Tibial artery (tissue), 4 donors: ENCODE data around the gene SMCHD1.

Source experiments
- DNase-seq, 2 donors: peaks; one replicate each; pipeline ENCODE4 v3.0.0-alpha.2; 2019
- H3K27ac ChIP-seq, 2 donors: fragments of 200-600 bp; sonication (generic) in 1 of 2; 1 replicate in 1 of 2; 2 replicates in 1 of 2; pipeline ENCODE4 v1.5.1; 2018 to 2019; ENCODE audit warnings: mild to moderate bottlenecking in 1 of 2
- H3K27me3 ChIP-seq, 2 donors: fragments of 200-600 bp; sonication (generic) in 1 of 2; one replicate each; pipeline versions ENCODE4 v1.5.1 to v1.6.0; 2016 to 2019
- H3K36me3 ChIP-seq, 3 donors: fragments of 200-600 bp; sonication (generic) in 2 of 3; one replicate each; pipeline ENCODE4 v1.5.1; 2016 to 2019; ENCODE audit warnings: mild to moderate bottlenecking in 2 of 3
- H3K4me1 ChIP-seq, 4 donors: fragments of 200-600 bp; sonication (generic) in 2 of 4; 1 replicate in 3 of 4; 2 replicates in 1 of 4; pipeline ENCODE4 v1.5.1; 2016 to 2019
- H3K4me3 ChIP-seq, 2 donors: fragments of 200-600 bp; sonication (generic) in 1 of 2; 1 replicate in 1 of 2; 2 replicates in 1 of 2; pipeline ENCODE4 v1.5.1; 2018 to 2019; ENCODE audit warnings: mild to moderate bottlenecking in 2 of 2
- H3K9me3 ChIP-seq, 3 donors: fragments of 200-600 bp; sonication (generic) in 1 of 3; one replicate each; pipeline ENCODE4 v1.5.1; 2016 to 2019
- CTCF ChIP-seq, 2 experiments: fragments of 200-600 bp in 1 of 2; fragments of 450-650 bp in 1 of 2; IDR thresholded peaks; one replicate each; pipeline ENCODE4 v1.5.1; 2017 to 2019; ENCODE audit warnings: antibody characterized with exemption in 2 of 2, mild to moderate bottlenecking in 1 of 2, moderate library complexity in 1 of 2
- intact Hi-C: fragments of 100-400 bp; cut with DNase I; formaldehyde crosslinking; loops from one replicate; pipeline ENCODE4 v1.15.0; 2023; ENCODE audit warnings: low total_unique reads

The SMCHD1 gene

GRCh38 chr18:2746274-2746673 lies 90.7 kb downstream of the SMCHD1 start:
- intact Hi-C loops: no loop called here
- TF ChIP-seq CTCF (IDR thresholded peaks at IDR 0.05): no peak
- Histone ChIP-seq H3K27me3 (no peaks in the 10 kb centered on the region), H3K27ac (no peak overlapping the region), H3K9me3 (no peaks in the 10 kb centered on the region), H3K36me3 (peaks cover 77 to 80% (median 79%) of the 10 kb centered on the region in 3 donors), H3K4me3 (no peak overlapping the region), H3K4me1 (no peaks in the 10 kb centered on the region)
- no peak for DNase-seq

DNA sequence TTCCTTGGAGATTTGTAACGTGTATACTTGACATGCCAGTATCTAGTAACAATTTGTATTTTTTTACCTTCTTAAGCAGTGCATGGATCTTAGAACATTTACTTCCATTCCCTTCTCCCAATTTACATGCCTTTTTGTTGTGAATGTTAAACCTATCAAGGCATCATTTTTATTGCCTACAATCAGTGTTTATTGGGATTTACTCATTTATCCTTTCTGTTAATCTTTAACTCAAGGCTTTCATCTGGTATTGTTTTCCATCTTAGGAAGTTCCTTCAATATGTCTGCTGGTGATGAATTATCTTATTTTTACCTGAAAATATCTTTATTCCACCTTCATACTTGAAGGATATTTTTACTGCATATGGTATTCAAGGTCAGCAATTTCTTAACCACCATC lies 102.8 kb downstream of the SMCHD1 start:
- no peaks in the 10 kb centered on the region for H3K9me3 ChIP-seq
- no peaks in the 10 kb centered on the region for H3K4me1 ChIP-seq
- no peak for DNase-seq
- intact Hi-C loops: no loop called here
- no peak overlapping the region for H3K27ac ChIP-seq
- peaks cover 39 to 56% (median 40%) of the 10 kb centered on the region in 3 donors for H3K36me3 ChIP-seq
- TF ChIP-seq CTCF (IDR thresholded peaks at IDR 0.05): no peak
- no peak overlapping the region for H3K4me3 ChIP-seq
- no peaks in the 10 kb centered on the region for H3K27me3 ChIP-seq

- intact Hi-C loops: no loop called here
- DNase-seq: no peak
- Histone ChIP-seq H3K4me1 (no peaks in the 10 kb centered on the region), H3K4me3 (no peak overlapping the region), H3K27me3 (no peaks in the 10 kb centered on the region), H3K36me3 (peaks cover 82 to 89% (median 89%) of the 10 kb centered on the region in 3 donors), H3K27ac (no peak overlapping the region), H3K9me3 (no peaks in the 10 kb centered on the region)
- no peak for TF ChIP-seq CTCF (IDR thresholded peaks at IDR 0.05)
Measured at GRCh38 chr18:2774669-2775068, 119.1 kb downstream of the SMCHD1 start.

- TF ChIP-seq CTCF (IDR thresholded peaks at IDR 0.05): no peak
- H3K27ac ChIP-seq: no peak overlapping the region
- peaks cover 72 to 82% (median 80%) of the 10 kb centered on the region in 3 donors for H3K36me3 ChIP-seq
- H3K9me3 ChIP-seq: no peaks in the 10 kb centered on the region
- no peak overlapping the region for H3K4me3 ChIP-seq
- intact Hi-C loops: no loop called here
- no peaks in the 10 kb centered on the region for H3K27me3 ChIP-seq
- H3K4me1 ChIP-seq: no peaks in the 10 kb centered on the region
- no peak for DNase-seq
Measured at GRCh38 chr18:2776601-2777000, 121.1 kb downstream of the SMCHD1 start.

- no peaks in the 10 kb centered on the region for H3K9me3 ChIP-seq
- DNase-seq: no peak
- TF ChIP-seq CTCF (IDR thresholded peaks at IDR 0.05): no peak
- no peak overlapping the region for H3K27ac ChIP-seq
- peaks cover 66 to 76% (median 76%) of the 10 kb centered on the region in 3 donors for H3K36me3 ChIP-seq
- H3K27me3 ChIP-seq: no peaks in the 10 kb centered on the region
- no peaks in the 10 kb centered on the region for H3K4me1 ChIP-seq
- intact Hi-C loops: no loop called here
- H3K4me3 ChIP-seq: no peak overlapping the region
Measured at GRCh38 chr18:2777241-2777640, 121.7 kb downstream of the SMCHD1 start.

GRCh38 chr18:2780750-2781149 lies 125.2 kb downstream of the SMCHD1 start:
- H3K9me3 ChIP-seq: no peaks in the 10 kb centered on the region
- peaks cover 60 to 73% (median 70%) of the 10 kb centered on the region in 3 donors for H3K36me3 ChIP-seq
- no peak for TF ChIP-seq CTCF (IDR thresholded peaks at IDR 0.05)
- intact Hi-C loops: no loop called here
- H3K4me3 ChIP-seq: no peak overlapping the region
- no peaks in the 10 kb centered on the region for H3K27me3 ChIP-seq
- no peak overlapping the region for H3K27ac ChIP-seq
- H3K4me1 ChIP-seq: no peaks in the 10 kb centered on the region
- DNase-seq: no peak
